Epithelial cell of proximal tubule (primary cell): ENCODE data around the gene PKHD1. TPM values are rescaled to one million over a fixed set of nuclear protein-coding genes. Genes with fewer than 3 reads are reported as not detected.

Experiments
- DNase-seq: peaks from one replicate; pipeline ENCODE4 v3.0.0-alpha.2; 2011; ENCODE audit warnings: low read depth
- H3K4me3 ChIP-seq: 2 replicates; pipeline ENCODE4 v1.5.1; 2011; ENCODE audit warnings: low read depth, mild to moderate bottlenecking, low read length
- total RNA-seq: library from RNA; depleted of rRNA; stranded (reverse); fragments of >200 nt; gene quantifications from 2 replicates; pipeline ENCODE4 v1.2.3, GENCODE V29; 2015
- TF ChIP-seq, protein P1 (sequence below): conservative IDR thresholded peaks from 2 replicates; pipeline ENCODE4 v1.5.1; 2012; ENCODE audit warnings: low read depth, mild to moderate bottlenecking, low read length

PKHD1 gene
- total RNA-seq, 1 donor from 2014 or later, result 1.7 TPM

DNA sequence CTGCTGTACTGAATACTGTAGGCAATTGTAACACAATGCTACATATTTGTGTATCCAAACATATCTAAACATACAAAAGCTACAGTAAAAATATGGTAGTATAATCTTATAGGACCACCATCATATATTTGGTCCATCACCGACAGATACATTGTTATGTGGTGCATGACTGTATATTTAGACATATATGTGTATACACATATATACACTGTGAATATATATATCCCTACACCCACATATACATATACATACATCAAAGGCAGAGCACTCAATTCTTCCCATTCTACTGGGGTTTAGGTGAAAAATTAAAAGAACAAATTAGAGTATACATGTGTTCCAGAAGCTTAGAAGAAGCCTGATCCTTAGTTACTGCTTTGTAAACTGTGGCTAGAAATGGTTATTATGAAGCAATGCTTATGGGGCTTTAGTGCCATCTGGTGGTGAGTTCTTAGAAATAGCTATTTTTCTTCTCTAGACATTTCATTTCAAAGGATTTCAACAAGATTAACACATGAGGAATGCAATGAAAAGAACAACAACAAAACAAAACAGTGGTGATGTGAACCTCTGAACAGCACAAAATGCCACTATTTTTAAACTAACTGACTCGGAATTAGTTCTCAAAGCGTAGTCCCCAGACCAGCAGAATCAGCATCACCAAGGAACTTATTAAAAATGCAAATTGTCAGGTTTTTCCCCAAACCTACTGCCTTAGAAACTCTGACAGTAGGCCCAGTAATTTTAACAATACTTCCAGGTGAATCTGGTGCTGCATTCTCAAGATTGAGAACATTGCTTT, 38.0 kb downstream of the PKHD1 start:
- DNase-seq, result no peak
- H3K4me3 ChIP-seq, result no peak overlapping the region
- TF ChIP-seq, protein P1, sequence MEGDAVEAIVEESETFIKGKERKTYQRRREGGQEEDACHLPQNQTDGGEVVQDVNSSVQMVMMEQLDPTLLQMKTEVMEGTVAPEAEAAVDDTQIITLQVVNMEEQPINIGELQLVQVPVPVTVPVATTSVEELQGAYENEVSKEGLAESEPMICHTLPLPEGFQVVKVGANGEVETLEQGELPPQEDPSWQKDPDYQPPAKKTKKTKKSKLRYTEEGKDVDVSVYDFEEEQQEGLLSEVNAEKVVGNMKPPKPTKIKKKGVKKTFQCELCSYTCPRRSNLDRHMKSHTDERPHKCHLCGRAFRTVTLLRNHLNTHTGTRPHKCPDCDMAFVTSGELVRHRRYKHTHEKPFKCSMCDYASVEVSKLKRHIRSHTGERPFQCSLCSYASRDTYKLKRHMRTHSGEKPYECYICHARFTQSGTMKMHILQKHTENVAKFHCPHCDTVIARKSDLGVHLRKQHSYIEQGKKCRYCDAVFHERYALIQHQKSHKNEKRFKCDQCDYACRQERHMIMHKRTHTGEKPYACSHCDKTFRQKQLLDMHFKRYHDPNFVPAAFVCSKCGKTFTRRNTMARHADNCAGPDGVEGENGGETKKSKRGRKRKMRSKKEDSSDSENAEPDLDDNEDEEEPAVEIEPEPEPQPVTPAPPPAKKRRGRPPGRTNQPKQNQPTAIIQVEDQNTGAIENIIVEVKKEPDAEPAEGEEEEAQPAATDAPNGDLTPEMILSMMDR, result peak; percentile 76

GRCh38 chr6:52046456-52046855, 41.0 kb downstream of the PKHD1 start:
- no peak for DNase-seq
- TF ChIP-seq, protein P1, result no peak
- H3K4me3 ChIP-seq, result no peak overlapping the region

DNA sequence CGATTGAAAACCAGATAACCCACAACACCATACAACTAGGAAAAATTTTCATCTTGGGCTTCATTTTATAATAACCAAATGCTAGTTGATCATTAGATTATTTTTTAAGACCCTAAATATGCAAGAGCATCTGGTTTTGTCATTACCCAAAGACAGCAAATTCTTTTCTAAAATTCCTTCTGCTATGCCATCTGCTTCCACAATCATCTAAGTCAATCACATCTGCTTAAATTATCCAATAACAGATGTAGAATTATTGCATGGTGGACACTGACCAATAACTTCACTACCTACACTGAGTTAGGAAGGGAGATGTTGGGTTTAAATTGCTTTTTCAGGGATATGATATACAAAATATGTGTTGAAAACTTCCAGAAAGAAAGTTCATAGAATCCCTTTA, 41.9 kb downstream of the PKHD1 start:
- no peak for DNase-seq
- TF ChIP-seq, protein P1, result no peak
- H3K4me3 ChIP-seq, result no peak overlapping the region

GRCh38 chr6:52045033-52045432, 42.4 kb downstream of the PKHD1 start:
- TF ChIP-seq, protein P1, result no peak
- no peak overlapping the region for H3K4me3 ChIP-seq
- DNase-seq, result no peak

DNA sequence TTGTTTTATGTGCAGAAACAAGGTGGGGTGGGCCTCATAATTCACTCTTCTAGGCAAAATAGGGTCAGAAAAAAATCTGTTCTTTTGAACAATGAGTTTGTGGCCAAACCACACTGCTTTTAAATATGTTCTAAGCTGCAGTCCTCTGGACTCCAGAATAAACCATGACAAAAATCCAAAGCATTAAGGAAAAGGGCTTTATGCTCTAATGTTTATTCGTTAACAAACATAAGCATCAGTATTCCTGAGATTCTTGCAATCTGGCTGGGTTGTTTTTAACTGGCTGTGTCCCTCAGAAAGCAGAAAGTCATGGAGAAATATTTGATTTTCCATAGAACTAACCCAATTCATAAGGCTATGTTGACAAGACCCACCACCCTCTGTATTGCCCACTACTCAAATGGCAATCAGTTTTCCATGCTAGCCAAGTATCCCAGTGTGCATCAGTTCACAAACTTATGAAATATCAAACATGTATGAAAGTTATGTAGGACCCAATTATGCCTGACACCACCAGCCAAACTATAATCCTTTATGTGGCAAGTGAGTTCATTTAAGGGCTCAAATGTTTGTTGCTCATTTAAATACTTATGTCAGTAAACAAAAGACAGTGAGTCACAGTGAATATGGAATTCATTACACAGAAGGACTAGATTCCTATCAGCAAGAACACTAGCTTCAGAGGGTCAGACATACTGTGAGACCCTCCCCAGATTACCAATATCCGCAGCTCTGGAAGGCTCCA, 45.1 kb downstream of the PKHD1 start:
- TF ChIP-seq, protein P1, result no peak
- DNase-seq, result no peak

GRCh38 chr6:52041134-52041533, 46.3 kb downstream of the PKHD1 start:
- TF ChIP-seq, protein P1, result no peak
- DNase-seq, result no peak
- H3K4me3 ChIP-seq, result no peak overlapping the region

More for the DNA sequence above, 45.1 kb downstream of the PKHD1 start:
- no peak overlapping the region for H3K4me3 ChIP-seq

DNA sequence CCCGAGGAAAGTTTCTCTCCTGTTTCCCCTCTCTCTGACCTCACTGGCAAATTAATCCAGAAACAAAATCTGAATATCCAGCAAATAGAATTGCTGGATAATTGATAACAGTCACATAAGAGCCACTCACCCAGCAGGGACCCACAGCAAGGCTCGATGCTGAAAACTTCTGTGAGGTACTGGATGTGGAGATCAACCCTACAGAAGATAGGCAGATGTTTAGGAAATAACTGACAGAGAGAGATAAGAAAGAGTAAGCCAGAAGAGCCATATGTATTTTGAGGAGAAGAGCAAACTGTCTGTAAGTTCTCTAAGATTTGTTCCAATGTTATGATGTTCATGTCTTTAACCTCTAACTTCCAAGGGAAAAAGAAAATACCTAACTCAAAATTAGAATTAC, 59.7 kb downstream of the PKHD1 start:
- no peak for DNase-seq
- no peak overlapping the region for H3K4me3 ChIP-seq
- TF ChIP-seq, protein P1, result no peak
